Measurements from ENCODE around the gene HYCC2. TPM values are rescaled to one million over a fixed set of nuclear protein-coding genes. Genes with fewer than 3 reads are reported as not detected.

Gene HYCC2
- polyA plus RNA-seq, 1 experiment: 6.1 TPM

DNA sequence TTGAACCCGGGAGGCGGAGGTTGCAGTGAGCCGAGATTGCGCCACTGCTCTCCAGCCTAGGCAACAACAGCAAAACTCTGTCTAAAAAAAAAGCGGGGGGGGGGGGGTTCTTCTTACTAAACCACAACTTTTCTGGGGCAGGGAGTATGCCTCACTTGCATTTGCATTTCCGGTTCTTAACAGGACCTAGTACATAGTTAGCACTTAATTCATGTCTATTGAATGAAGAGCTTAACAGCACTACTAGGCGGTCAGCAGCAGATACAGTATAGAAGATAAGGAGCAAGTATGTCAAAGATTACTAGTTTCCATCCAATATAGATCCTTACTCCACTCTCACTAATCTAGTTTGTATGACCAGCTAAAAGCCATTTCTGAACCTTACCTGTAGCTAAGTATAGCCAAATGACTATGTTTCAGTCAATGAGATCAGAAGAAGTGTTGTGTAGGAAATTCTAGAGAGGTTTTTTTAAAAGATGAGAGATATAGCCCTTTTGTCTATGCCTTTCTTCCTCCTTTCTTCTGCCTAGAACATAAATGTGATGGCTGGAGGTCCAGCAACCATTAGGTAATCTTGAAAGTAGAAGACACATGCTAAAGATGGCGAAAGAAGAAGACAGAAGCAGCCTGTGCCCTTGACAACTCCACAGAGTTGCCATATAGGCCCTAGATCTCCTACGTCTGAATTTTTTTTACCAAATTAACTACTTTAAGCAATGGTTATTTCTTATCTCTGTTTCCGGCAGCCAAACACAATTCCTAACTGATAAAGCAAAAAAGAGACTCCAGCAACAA, 11.3 kb downstream of the HYCC2 start:
- TF ChIP-seq, protein P1, sequence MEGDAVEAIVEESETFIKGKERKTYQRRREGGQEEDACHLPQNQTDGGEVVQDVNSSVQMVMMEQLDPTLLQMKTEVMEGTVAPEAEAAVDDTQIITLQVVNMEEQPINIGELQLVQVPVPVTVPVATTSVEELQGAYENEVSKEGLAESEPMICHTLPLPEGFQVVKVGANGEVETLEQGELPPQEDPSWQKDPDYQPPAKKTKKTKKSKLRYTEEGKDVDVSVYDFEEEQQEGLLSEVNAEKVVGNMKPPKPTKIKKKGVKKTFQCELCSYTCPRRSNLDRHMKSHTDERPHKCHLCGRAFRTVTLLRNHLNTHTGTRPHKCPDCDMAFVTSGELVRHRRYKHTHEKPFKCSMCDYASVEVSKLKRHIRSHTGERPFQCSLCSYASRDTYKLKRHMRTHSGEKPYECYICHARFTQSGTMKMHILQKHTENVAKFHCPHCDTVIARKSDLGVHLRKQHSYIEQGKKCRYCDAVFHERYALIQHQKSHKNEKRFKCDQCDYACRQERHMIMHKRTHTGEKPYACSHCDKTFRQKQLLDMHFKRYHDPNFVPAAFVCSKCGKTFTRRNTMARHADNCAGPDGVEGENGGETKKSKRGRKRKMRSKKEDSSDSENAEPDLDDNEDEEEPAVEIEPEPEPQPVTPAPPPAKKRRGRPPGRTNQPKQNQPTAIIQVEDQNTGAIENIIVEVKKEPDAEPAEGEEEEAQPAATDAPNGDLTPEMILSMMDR (IDR thresholded peaks at IDR 0.05; ENCODE audit: low read depth, low read length): no peak
- Histone ChIP-seq H3K4me3 (ENCODE audit: low read depth, low read length) (no peak overlapping the region), H3K9me3 (ENCODE audit: control insufficient read depth, insufficient read depth, low read length) (no peaks in the 10 kb centered on the region), H3K27me3 (ENCODE audit: control insufficient read depth, insufficient read depth, low read length) (no peaks in the 10 kb centered on the region), H3K27ac (ENCODE audit: low read depth, low read length) (no peak overlapping the region)
- ChIA-PET CTCF (no interaction called here), POLR2A (no interaction called here)
- no peak for DNase-seq (ENCODE audit: low read depth, low spot score)

DNA sequence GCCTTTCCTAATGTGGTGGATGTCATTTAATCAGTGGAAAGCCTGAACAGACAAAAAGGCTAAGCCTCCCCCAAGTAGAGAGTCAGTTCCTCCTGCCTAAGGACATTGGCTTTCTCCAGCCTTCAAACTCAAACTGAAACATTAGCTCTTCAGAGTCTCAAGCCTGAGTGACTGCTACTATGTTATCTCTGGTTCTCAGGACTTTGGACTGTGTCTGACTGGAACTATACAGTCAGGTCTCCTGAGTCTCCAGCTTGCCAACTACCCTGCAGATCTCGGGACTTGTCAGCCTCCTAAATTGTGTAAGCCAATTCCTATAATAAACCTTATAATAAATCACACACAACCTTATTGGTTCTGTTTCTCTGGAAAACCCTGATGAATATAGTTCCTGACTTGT, 12.6 kb downstream of the HYCC2 start:
- Histone ChIP-seq H3K4me3 (ENCODE audit: low read depth, low read length) (no peak overlapping the region), H3K27ac (ENCODE audit: low read depth, low read length) (no peak overlapping the region), H3K9me3 (ENCODE audit: control insufficient read depth, insufficient read depth, low read length) (no peaks in the 10 kb centered on the region), H3K27me3 (ENCODE audit: control insufficient read depth, insufficient read depth, low read length) (no peaks in the 10 kb centered on the region)
- TF ChIP-seq, protein P1 (IDR thresholded peaks at IDR 0.05; ENCODE audit: low read depth, low read length): no peak
- ChIA-PET POLR2A (no interaction called here), CTCF (interaction anchor here (3.0 kb wide), 1 partner anchor 10 kb away, joined by 13 read pairs; no protein-coding TSS in a partner anchor)
- DNase-seq (ENCODE audit: low read depth, low spot score): no peak

DNA sequence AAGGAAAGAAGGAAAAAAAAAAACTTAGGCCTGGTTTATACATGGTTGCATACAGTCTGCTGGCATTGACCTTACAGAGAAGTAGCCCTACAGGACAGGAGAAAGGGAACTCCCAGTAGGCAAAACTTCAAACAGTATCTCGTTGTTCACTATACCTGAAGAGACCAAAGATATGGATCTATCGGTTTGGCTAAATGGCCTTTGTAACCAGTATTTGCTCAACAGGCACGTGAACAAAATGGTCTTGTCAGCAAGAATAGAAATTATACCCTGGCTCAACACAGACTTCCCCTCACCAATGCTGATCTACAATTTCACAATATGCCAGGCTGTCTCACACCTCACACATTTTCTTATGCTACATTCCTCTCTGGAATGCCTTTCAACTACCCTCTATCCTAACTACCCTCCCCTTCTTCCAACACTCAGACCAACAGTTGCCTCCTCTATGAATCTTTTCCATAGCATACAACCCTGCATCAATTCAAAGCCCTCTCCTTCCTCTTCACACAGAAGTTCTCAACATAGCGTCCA, 13.7 kb downstream of the HYCC2 start:
- Histone ChIP-seq H3K4me3 (ENCODE audit: low read depth, low read length) (no peak overlapping the region), H3K9me3 (ENCODE audit: control insufficient read depth, insufficient read depth, low read length) (no peaks in the 10 kb centered on the region), H3K27ac (ENCODE audit: low read depth, low read length) (no peak overlapping the region), H3K27me3 (ENCODE audit: control insufficient read depth, insufficient read depth, low read length) (no peaks in the 10 kb centered on the region)
- ChIA-PET CTCF (interaction anchor here (3.0 kb wide), 1 partner anchor 11 kb away, joined by 13 read pairs; no protein-coding TSS in a partner anchor), POLR2A (no interaction called here)
- no peak for DNase-seq (ENCODE audit: low read depth, low spot score)
- TF ChIP-seq, protein P1 (IDR thresholded peaks at IDR 0.05; ENCODE audit: low read depth, low read length): no peak

DNA sequence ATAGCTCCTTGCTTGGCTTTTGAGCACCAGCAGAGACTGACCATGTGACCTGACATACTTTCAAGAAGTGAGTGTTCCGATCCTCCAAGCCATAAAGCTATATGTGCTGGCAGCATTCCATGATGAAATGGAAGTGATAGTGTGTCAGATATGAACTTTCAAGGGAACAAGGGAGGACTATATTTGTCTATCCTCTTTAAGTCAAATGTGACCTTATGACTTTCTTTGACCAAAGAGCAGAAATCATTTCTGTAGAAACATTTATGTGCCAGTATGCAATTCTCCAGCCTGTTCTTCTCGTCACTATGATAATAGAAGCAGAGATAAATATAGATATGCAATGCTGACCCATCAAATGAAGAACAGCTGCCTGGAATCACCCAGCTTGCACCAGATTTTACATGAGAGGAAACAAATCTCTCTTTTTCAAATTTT, 14.4 kb downstream of the HYCC2 start:
- Histone ChIP-seq H3K9me3 (ENCODE audit: control insufficient read depth, insufficient read depth, low read length) (no peaks in the 10 kb centered on the region), H3K27me3 (ENCODE audit: control insufficient read depth, insufficient read depth, low read length) (no peaks in the 10 kb centered on the region), H3K27ac (ENCODE audit: low read depth, low read length) (no peak overlapping the region), H3K4me3 (ENCODE audit: low read depth, low read length) (no peak overlapping the region)
- TF ChIP-seq, protein P1 (IDR thresholded peaks at IDR 0.05; ENCODE audit: low read depth, low read length): no peak
- CTCF ChIA-PET: interaction anchor here (0.6 to 3.0 kb wide), 3 partner anchors 12 to 156 kb away, joined by 3 to 13 read pairs (median 5); no protein-coding TSS in a partner anchor
- DNase-seq (ENCODE audit: low read depth, low spot score): no peak
- POLR2A ChIA-PET: no interaction called here

DNA sequence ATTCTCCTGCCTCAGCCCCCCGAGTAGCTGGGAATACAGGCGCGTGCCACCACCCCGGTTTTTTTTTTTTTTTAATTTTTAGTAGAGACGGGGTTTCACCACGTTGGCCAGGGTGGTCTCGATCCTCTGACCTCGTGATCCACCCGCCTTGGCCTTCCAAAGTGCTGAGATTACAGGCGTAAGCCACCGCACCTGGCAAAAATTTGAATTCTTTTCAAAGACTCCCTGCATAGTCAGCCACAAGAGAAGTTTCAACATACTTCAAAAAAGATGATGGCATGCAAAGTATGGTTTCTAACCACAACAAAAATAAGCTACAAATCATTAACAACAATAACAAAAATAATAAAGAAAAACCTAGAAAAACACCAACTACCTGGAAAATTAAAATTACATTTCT, 22.0 kb downstream of the HYCC2 start:
- no peak for DNase-seq (ENCODE audit: low read depth, low spot score)
- H3K27ac ChIP-seq (ENCODE audit: low read depth, low read length): no peak overlapping the region
- no peak overlapping the region for H3K4me3 ChIP-seq (ENCODE audit: low read depth, low read length)
- TF ChIP-seq, protein P1 (IDR thresholded peaks at IDR 0.05; ENCODE audit: low read depth, low read length): no peak
- ChIA-PET CTCF (interaction anchor here (0.8 to 2.2 kb wide), 4 partner anchors 19 to 948 kb away, joined by 3 to 12 read pairs (median 4); no protein-coding TSS in a partner anchor), POLR2A (no interaction called here)
- H3K9me3 ChIP-seq (ENCODE audit: control insufficient read depth, insufficient read depth, low read length): no peaks in the 10 kb centered on the region
- H3K27me3 ChIP-seq (ENCODE audit: control insufficient read depth, insufficient read depth, low read length): no peaks in the 10 kb centered on the region
